Vagina (tissue), 2 donors: ENCODE results near the gene DENND1A. TPM values are rescaled to one million over a fixed set of nuclear protein-coding genes. Genes with fewer than 3 reads are reported as not detected.

Source experiments
- DNase-seq, 2 donors: peaks; one replicate each; pipeline ENCODE4 v3.0.0-alpha.2; 2017; ENCODE audit errors: extremely low spot score in 2 of 2
- H3K27ac ChIP-seq: fragments of 200-600 bp; sonication (generic); one replicate; pipeline ENCODE4 v1.5.1; 2019
- H3K27me3 ChIP-seq: fragments of 200-600 bp; sonication (generic); one replicate; pipeline ENCODE4 v1.5.1; 2019
- H3K36me3 ChIP-seq, 2 donors: fragments of 200-600 bp; sonication (generic); one replicate each; pipeline ENCODE4 v1.5.1; 2017 to 2019
- H3K4me1 ChIP-seq: fragments of 200-600 bp; sonication (generic); one replicate; pipeline ENCODE4 v1.5.1; 2019
- H3K4me3 ChIP-seq, 2 donors: fragments of 200-600 bp; sonication (generic); 1 replicate in 1 of 2; 2 replicates in 1 of 2; pipeline ENCODE4 v1.5.1; 2016 to 2019
- H3K9me3 ChIP-seq: fragments of 200-600 bp; sonication (generic); one replicate; pipeline ENCODE4 v1.5.1; 2019
- CTCF ChIP-seq, 3 experiments: fragments of 450-650 bp in 2 of 3; fragments of 200-600 bp in 1 of 3; sonication (generic) in 1 of 3; IDR thresholded peaks; one replicate each; pipeline ENCODE4 v1.5.1; 2017 to 2019; ENCODE audit warnings: antibody characterized with exemption in 3 of 3, mild to moderate bottlenecking in 2 of 3, moderate library complexity in 2 of 3
- POLR2A ChIP-seq, 2 donors: fragments of 450-650 bp; IDR thresholded peaks; one replicate each; pipeline ENCODE4 v1.6.1; 2017; ENCODE audit warnings: antibody characterized with exemption in 2 of 2, mild to moderate bottlenecking in 2 of 2, moderate library complexity in 2 of 2
- POLR2AphosphoS5 ChIP-seq, 2 donors: sonication (generic); formaldehyde crosslinking; IDR thresholded peaks; one replicate each; pipeline ENCODE4 v1.9.0; 2017; ENCODE audit warnings: antibody characterized with exemption in 2 of 2, mild to moderate bottlenecking in 2 of 2, low read depth in 1 of 2; ENCODE audit not compliant: insufficient read depth in 1 of 2
- intact Hi-C: fragments of 100-400 bp; cut with DNase I; formaldehyde crosslinking; loops from one replicate; pipeline ENCODE4 v1.15.1; 2023
- total RNA-seq: library from RNA; depleted of rRNA; stranded (reverse); fragments of >200 nt; gene quantifications from one replicate; pipeline ENCODE4 v1.2.3, GENCODE V29; 2016

The DENND1A gene
- total RNA-seq, 1 donor from 2014 or later = 20.4 TPM

GRCh38 chr9:123365881-123366528 lies 563.9 kb downstream of the DENND1A start:
- TF ChIP-seq POLR2AphosphoS5 (IDR thresholded peaks at IDR 0.05; ENCODE audit: insufficient read depth in 1 of 2, low read depth in 1 of 2) = no peak
- TF ChIP-seq POLR2A (IDR thresholded peaks at IDR 0.05) = no peak
- no peak for TF ChIP-seq CTCF (IDR thresholded peaks at IDR 0.05)
- H3K9me3 ChIP-seq = no peaks in the 10 kb centered on the region
- H3K27ac ChIP-seq = no peak overlapping the region
- no peak overlapping the region for H3K4me3 ChIP-seq
- no peaks in the 10 kb centered on the region for H3K36me3 ChIP-seq
- DNase-seq = no peak
- intact Hi-C loops = no loop called here
- H3K27me3 ChIP-seq = no peaks in the 10 kb centered on the region
- H3K4me1 ChIP-seq = no peaks in the 10 kb centered on the region

GRCh38 chr9:123365287-123365880 lies 564.5 kb downstream of the DENND1A start:
- TF ChIP-seq POLR2A (IDR thresholded peaks at IDR 0.05) = no peak
- no peak for TF ChIP-seq POLR2AphosphoS5 (IDR thresholded peaks at IDR 0.05; ENCODE audit: insufficient read depth in 1 of 2, low read depth in 1 of 2)
- no peak for TF ChIP-seq CTCF (IDR thresholded peaks at IDR 0.05)
- no peak for DNase-seq
- intact Hi-C loops = no loop called here
- no peaks in the 10 kb centered on the region for H3K9me3 ChIP-seq
- H3K36me3 ChIP-seq = no peaks in the 10 kb centered on the region
- H3K4me1 ChIP-seq = no peaks in the 10 kb centered on the region
- no peaks in the 10 kb centered on the region for H3K27me3 ChIP-seq
- no peak overlapping the region for H3K4me3 ChIP-seq
- H3K27ac ChIP-seq = no peak overlapping the region

- no peaks in the 10 kb centered on the region for H3K36me3 ChIP-seq
- TF ChIP-seq POLR2A (IDR thresholded peaks at IDR 0.05) (no peak), CTCF (IDR thresholded peaks at IDR 0.05) (no peak), POLR2AphosphoS5 (IDR thresholded peaks at IDR 0.05; ENCODE audit: insufficient read depth in 1 of 2, low read depth in 1 of 2) (no peak)
- H3K9me3 ChIP-seq = no peaks in the 10 kb centered on the region
- no peak overlapping the region for H3K4me3 ChIP-seq
- no peak for DNase-seq
- intact Hi-C loops = no loop called here
- no peaks in the 10 kb centered on the region for H3K27me3 ChIP-seq
- no peaks in the 10 kb centered on the region for H3K4me1 ChIP-seq
- no peak overlapping the region for H3K27ac ChIP-seq
Observed at GRCh38 chr9:123364241-123364824, 565.6 kb downstream of the DENND1A start.

GRCh38 chr9:123362856-123363255 lies 567.1 kb downstream of the DENND1A start:
- Histone ChIP-seq H3K27me3 (no peaks in the 10 kb centered on the region), H3K9me3 (no peaks in the 10 kb centered on the region), H3K27ac (no peak overlapping the region), H3K36me3 (no peaks in the 10 kb centered on the region), H3K4me1 (no peaks in the 10 kb centered on the region), H3K4me3 (no peak overlapping the region)
- no peak for DNase-seq
- intact Hi-C loops = no loop called here
- TF ChIP-seq CTCF (IDR thresholded peaks at IDR 0.05) = no peak
- no peak for TF ChIP-seq POLR2A (IDR thresholded peaks at IDR 0.05)
- no peak for TF ChIP-seq POLR2AphosphoS5 (IDR thresholded peaks at IDR 0.05; ENCODE audit: insufficient read depth in 1 of 2, low read depth in 1 of 2)
